Fibroblast of villous mesenchyme (primary cell): Measurements from ENCODE around the gene AP3D1. TPM values are rescaled to one million over a fixed set of nuclear protein-coding genes. Genes with fewer than 3 reads are reported as not detected.
"Not testable (repeated sequence)": the region's sequence is repeated elsewhere in the genome, so short reads cannot be mapped to it uniquely, and the experiment has no call there.

Experiments
- DNase-seq: peaks from one replicate; pipeline ENCODE4 v3.0.0-alpha.2; 2010; ENCODE audit warnings: low read depth
- H3K4me3 ChIP-seq: 2 replicates; pipeline ENCODE4 v1.5.1; 2011; ENCODE audit warnings: low read depth, mild to moderate bottlenecking, low read length
- total RNA-seq: library from RNA; depleted of rRNA; stranded (reverse); fragments of >200 nt; gene quantifications from 2 replicates; pipeline ENCODE4 v1.2.3, GENCODE V29; 2012
- TF ChIP-seq, protein P1 (sequence below): IDR thresholded peaks from 2 replicates; pipeline ENCODE4 v1.5.1; 2012; ENCODE audit warnings: low read depth, mild to moderate bottlenecking, low read length; ENCODE audit not compliant: insufficient read depth

Gene AP3D1
- total RNA-seq, 1 donor: 140 TPM

GRCh38 chr19:2132191-2132590 is 19.2 kb downstream of the AP3D1 start:
- no peak overlapping the region for H3K4me3 ChIP-seq
- DNase-seq: no peak
- TF ChIP-seq, protein P1, sequence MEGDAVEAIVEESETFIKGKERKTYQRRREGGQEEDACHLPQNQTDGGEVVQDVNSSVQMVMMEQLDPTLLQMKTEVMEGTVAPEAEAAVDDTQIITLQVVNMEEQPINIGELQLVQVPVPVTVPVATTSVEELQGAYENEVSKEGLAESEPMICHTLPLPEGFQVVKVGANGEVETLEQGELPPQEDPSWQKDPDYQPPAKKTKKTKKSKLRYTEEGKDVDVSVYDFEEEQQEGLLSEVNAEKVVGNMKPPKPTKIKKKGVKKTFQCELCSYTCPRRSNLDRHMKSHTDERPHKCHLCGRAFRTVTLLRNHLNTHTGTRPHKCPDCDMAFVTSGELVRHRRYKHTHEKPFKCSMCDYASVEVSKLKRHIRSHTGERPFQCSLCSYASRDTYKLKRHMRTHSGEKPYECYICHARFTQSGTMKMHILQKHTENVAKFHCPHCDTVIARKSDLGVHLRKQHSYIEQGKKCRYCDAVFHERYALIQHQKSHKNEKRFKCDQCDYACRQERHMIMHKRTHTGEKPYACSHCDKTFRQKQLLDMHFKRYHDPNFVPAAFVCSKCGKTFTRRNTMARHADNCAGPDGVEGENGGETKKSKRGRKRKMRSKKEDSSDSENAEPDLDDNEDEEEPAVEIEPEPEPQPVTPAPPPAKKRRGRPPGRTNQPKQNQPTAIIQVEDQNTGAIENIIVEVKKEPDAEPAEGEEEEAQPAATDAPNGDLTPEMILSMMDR: no peak

DNA sequence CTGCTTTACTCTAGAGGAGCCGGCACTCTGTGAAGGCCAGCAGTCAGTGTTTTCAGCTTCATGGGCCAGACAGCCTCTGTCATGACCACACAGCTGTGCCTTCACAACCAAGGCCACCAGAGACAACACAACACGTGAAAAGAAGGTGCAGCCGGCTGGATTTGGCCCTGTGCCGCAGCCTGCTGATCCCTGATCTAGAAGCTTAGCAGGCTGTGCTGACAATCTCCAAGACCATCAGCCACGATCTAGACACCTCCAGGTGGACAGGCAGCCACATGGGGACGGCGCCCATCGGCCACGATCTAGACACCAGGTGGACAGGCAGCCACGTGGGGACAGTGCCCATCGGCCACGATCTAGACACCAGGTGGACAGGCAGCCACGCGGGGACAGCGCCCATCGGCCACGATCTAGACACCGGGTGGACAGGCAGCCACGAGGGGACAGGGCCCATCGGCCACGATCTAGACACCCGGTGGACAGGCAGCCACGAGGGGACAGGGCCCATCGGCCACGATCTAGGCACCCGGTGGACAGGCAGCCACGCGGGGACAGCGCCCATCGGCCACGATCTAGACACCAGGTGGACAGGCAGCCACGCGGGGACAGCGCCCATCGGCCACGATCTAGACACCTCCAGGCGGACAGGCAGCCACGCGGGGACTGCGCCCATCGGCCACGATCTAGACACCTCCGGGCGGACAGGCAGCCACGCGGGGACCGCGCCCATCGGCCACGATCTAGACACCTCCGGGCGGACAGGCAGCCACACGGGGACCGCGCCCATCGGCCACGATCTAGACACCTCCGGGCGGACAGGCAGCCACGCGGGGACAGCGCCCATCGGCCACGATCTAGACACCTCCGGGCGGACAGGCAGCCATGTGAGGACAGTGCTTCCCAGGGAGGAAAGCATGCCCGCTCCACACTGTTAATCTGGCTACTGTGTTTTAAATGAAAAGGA is 20.1 kb downstream of the AP3D1 start:
- DNase-seq, H3K4me3 ChIP-seq: not testable (repeated sequence)

- no peak for DNase-seq
- H3K4me3 ChIP-seq: no peak overlapping the region
- TF ChIP-seq, protein P1: no peak
Observed at GRCh38 chr19:2129892-2130770, 21.2 kb downstream of the AP3D1 start.

- no peak for DNase-seq
- no peak overlapping the region for H3K4me3 ChIP-seq
- TF ChIP-seq, protein P1: no peak
Observed at GRCh38 chr19:2129486-2129885, 21.9 kb downstream of the AP3D1 start.

DNA sequence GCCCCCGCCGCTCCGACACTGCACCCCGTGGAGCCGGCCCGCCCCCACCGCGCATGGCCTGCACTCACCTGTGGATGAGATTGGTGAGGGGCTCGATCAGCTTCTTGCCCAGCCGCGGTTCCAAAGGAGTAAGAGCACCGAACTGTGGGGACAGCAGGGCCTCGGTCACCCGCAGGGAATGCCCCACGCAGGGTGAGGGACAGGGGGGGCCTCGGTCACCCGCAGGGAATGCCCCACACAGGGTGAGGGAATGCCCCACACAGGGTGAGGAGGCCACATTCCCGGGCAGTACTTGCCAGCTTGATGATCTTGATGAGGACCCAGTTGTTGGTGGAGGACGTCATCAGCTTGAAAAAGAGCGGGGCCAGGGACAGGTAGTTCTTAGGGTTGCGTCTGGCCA is 22.3 kb downstream of the AP3D1 start:
- no peak overlapping the region for H3K4me3 ChIP-seq
- DNase-seq: no peak
- TF ChIP-seq, protein P1: no peak

DNA sequence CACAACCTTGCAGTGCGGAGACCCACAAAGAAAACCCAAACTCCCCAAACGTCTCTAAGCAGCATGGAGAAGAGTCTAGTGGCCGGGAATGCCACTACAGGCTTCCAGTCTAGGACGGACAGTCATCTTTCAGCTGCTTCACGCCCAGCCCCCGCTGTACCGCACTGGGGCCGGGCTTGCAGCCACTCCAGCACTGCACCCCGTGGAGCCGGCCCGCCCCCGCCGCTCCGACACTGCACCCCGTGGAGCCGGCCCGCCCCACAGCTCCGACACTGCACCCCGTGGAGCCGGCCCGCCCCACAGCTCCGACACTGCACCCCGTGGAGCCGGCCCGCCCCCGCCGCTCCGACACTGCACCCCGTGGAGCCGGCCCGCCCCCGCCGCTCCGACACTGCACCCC is 23.1 kb downstream of the AP3D1 start:
- not testable (repeated sequence) for H3K4me3 ChIP-seq, DNase-seq

DNA sequence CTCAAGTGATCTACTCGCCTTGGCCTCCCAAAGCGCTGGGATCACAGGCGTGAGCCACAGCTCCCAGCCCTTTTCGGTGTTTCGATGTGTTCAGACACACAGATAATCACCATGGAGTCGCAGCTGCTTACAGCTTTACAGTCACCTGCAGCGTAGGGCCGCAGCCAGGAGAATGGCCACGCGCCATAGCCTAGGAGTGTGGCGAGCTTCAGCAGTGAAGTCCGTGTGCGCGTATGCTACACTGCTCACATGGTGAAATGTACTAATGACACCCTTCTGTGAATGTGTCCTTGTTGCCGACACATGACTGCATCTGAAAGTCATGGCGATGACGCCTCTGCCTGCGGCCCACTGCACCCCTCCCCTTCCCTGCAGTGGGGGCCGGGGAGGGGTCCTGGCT is 23.6 kb downstream of the AP3D1 start:
- TF ChIP-seq, protein P1: no peak

More for the DNA sequence above, 23.6 kb downstream of the AP3D1 start:
- no peak overlapping the region for H3K4me3 ChIP-seq
- no peak for DNase-seq
